ENCODE results near the gene SETD7. TPM values are rescaled to one million over a fixed set of nuclear protein-coding genes. Genes with fewer than 3 reads are reported as not detected.

The SETD7 gene
- total RNA-seq, 4 donors from 2014 or later = 9.3 to 37.1 (median 16.0) TPM

GRCh38 chr4:139503622-139504166 lies 52.3 kb downstream of the SETD7 start:
- no peak for TF ChIP-seq CTCF (IDR thresholded peaks at IDR 0.05)
- no peak for TF ChIP-seq POLR2A (IDR thresholded peaks at IDR 0.05)
- no peak for DNase-seq
- Histone ChIP-seq H3K27ac (no peak overlapping the region), H3K36me3 (peaks cover 0 to 6% (median 0%) of the 10 kb centered on the region in 3 donors), H3K4me3 (no peak overlapping the region), H3K27me3 (no peaks in the 10 kb centered on the region), H3K4me1 (no peaks in the 10 kb centered on the region), H3K9me3 (no peaks in the 10 kb centered on the region)

- no peaks in the 10 kb centered on the region for H3K9me3 ChIP-seq
- H3K4me1 ChIP-seq = no peaks in the 10 kb centered on the region
- no peak overlapping the region for H3K27ac ChIP-seq
- no peak for DNase-seq
- no peaks in the 10 kb centered on the region for H3K36me3 ChIP-seq
- H3K27me3 ChIP-seq = no peaks in the 10 kb centered on the region
- TF ChIP-seq CTCF (IDR thresholded peaks at IDR 0.05) (no peak), POLR2A (IDR thresholded peaks at IDR 0.05) (no peak)
- no peak overlapping the region for H3K4me3 ChIP-seq
Observed at GRCh38 chr4:139501927-139502899, 53.8 kb downstream of the SETD7 start.

GRCh38 chr4:139501527-139501926 lies 54.5 kb downstream of the SETD7 start:
- no peaks in the 10 kb centered on the region for H3K4me1 ChIP-seq
- no peak overlapping the region for H3K4me3 ChIP-seq
- no peaks in the 10 kb centered on the region for H3K27me3 ChIP-seq
- no peak for DNase-seq
- no peaks in the 10 kb centered on the region for H3K9me3 ChIP-seq
- no peaks in the 10 kb centered on the region for H3K36me3 ChIP-seq
- TF ChIP-seq CTCF (IDR thresholded peaks at IDR 0.05) (no peak), POLR2A (IDR thresholded peaks at IDR 0.05) (no peak)
- no peak overlapping the region for H3K27ac ChIP-seq

GRCh38 chr4:139501117-139501516 lies 54.9 kb downstream of the SETD7 start:
- H3K27ac ChIP-seq = no peak overlapping the region

DNA sequence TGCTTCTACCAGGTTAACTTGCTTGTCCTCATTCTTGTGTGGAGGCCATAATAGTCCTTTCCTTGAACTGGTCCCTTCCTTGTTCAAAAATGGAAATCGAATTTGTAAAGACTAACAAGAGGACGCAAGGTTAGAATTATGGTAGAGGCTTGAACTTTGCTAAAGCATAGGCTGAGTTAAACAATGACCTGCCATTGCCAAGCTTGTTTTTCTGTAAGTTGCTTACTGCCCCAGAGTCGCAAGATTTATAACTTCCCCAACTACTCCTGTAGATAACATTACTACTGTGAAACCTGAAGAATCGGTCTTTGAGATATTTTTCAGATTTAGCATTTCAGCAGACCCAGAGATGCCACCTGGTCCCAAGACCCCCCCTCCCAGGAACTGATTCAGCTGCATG lies 56.8 kb downstream of the SETD7 start:
- no peaks in the 10 kb centered on the region for H3K9me3 ChIP-seq
- DNase-seq = no peak
- H3K4me1 ChIP-seq = no peaks in the 10 kb centered on the region
- H3K27ac ChIP-seq = no peak overlapping the region
- H3K4me3 ChIP-seq = no peak overlapping the region
- no peaks in the 10 kb centered on the region for H3K27me3 ChIP-seq
- no peak for TF ChIP-seq POLR2A (IDR thresholded peaks at IDR 0.05)
- TF ChIP-seq CTCF (IDR thresholded peaks at IDR 0.05) = no peak
- no peaks in the 10 kb centered on the region for H3K36me3 ChIP-seq

More at GRCh38 chr4:139501117-139501516, 54.9 kb downstream of the SETD7 start:
- no peak overlapping the region for H3K4me3 ChIP-seq
- TF ChIP-seq CTCF (IDR thresholded peaks at IDR 0.05) (no peak), POLR2A (IDR thresholded peaks at IDR 0.05) (no peak)
- no peaks in the 10 kb centered on the region for H3K36me3 ChIP-seq
- no peak for DNase-seq
- H3K27me3 ChIP-seq = no peaks in the 10 kb centered on the region
- no peaks in the 10 kb centered on the region for H3K4me1 ChIP-seq
- no peaks in the 10 kb centered on the region for H3K9me3 ChIP-seq

Measured in Peyer's patch (tissue), 4 donors.